Activated CD4-positive, CD25-positive, alpha-beta regulatory T cell treated with anti-CD3 and anti-CD28 coated beads, Interleukin-2, amount 50 U/mL, for 24 hours (primary cell): ENCODE data around the gene TMA16.

ENCODE experiments used
- ATAC-seq, 2 donors: fragments of 150-1000 bp; cut with Tn5 transposase; one replicate each; pipeline ENCODE4 v1.10.0; 2021; ENCODE audit warnings: mild to moderate bottlenecking in 1 of 2, moderate library complexity in 1 of 2

TMA16 gene

GRCh38 chr4:163564221-163564720, 69.8 kb downstream of the TMA16 start:
- no peak for ATAC-seq

DNA sequence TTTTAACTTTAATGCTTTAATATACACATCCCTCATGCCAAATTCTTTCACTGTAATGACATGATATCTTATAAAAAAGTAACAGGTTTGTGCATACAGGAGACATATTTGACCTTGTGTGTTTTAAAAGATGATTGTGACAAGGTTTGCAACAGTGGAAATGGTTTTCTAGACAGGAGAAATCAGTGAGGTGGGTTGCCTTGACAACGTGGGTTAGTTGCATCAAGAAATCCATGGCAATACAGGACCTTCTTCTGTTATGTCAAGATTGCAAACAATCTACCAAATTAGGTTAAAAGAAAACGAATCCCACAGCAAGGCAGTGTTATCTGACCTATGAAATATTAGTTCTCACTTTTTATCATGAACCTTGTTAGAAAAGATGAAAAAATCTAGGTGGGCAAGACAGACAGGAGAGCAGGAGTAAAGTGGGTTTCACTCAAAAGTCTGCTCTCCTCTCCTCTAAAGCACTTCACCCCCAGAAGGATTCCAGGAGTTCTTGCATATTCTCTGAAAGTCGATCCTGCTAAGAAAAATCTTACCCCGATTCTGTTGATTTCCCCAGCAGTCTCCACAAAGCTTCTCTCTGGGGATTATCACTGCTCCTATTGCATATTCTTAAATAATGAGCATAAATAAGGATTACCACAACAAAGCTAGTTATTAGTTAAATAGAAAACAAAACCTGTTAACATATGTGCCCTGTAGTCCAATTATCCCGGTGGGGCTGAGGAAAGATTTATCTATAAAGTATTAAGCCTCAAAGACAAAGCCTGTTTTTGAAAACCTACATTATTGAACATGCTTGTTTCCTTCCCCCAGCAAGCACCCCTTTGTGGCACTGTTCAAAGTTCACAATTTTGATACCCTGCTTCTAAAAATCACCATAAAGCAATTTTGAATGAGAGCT, 71.0 kb downstream of the TMA16 start:
- no peak for ATAC-seq

DNA sequence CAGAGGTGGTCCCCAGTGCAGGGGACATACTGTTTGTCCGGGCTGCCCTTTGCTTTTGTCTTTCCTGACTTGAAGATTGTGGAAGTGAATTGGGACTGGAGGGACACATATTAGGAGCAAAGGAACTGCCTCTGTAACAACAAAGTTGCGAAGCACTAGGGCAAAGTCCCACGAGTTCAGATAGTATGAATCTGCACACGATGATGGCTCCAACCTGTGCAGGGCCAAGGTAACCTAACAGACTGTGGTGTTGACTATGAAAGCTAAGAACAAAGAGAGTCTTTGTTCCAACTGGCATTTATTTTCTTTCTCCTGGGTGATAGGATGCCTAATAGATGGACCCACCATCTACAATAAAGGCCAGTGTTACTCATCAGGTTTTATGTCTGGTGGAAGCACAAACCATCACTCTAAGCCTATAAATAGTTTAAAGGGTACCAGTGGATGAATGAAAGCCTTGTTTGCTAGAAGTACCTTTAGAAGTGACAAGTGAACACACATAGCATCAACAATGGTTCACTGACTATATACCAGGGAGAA, 71.8 kb downstream of the TMA16 start:
- ATAC-seq, result no peak

DNA sequence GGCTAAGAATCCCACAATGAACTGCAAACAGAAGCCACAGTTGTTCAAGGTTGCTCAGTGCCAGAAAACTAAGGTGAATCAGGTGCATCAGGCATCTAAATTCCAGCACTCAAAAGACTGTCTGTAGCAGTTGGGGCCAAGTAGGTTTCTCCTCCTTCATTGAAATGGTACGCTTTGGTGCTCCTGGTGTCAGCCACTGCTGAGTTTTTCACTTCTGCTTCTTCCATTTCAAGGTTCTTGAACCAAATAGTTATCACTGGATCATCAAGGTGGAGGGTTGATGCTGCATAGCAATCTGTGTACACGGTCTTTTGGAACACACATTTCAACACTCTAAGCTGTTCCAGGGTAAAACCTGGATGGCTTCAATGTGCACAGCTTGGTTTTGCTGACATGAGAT, 74.4 kb downstream of the TMA16 start:
- ATAC-seq, result no peak
